ENCODE data around the gene SLC25A29. TPM values are rescaled to one million over a fixed set of nuclear protein-coding genes. Genes with fewer than 3 reads are reported as not detected.

The SLC25A29 gene
- total and polyA plus RNA-seq, 2 of the 13 experiments (the other 11 are each of a cell fraction or from before 2014, with no cell fraction given), result 12.2 to 17.2 TPM

- TF ChIP-seq ZNF280D (CRISPR knock-in tag; IDR thresholded peaks at IDR 0.05), result no peak
- peak; percentile 78; the same call in 1 of the 2 replicates for TF ChIP-seq TFDP1 (CRISPR knock-in tag; IDR thresholded peaks at IDR 0.05; ENCODE audit: borderline replicate concordance)
- 0 out of 2 replicates have a peak, but pooled peaks have one; percentile 10 for TF ChIP-seq ZNF567 (CRISPR knock-in tag; IDR thresholded peaks at IDR 0.05; ENCODE audit: borderline replicate concordance)
- TF ChIP-seq ZNF501 (CRISPR knock-in tag; IDR thresholded peaks at IDR 0.05), result no peak
- TF ChIP-seq TERF1 (CRISPR knock-in tag; IDR thresholded peaks at IDR 0.05), result no peak
- no peak for TF ChIP-seq BCL3 (CRISPR knock-in tag; IDR thresholded peaks at IDR 0.05)
- TF ChIP-seq PRDM15 (CRISPR knock-in tag; IDR thresholded peaks at IDR 0.05), result no peak; the same call in 1 of the 2 replicates
- no peak for TF ChIP-seq IRF2 (CRISPR knock-in tag; IDR thresholded peaks at IDR 0.05)
- TF ChIP-seq ZNF782 (CRISPR knock-in tag; IDR thresholded peaks at IDR 0.05; ENCODE audit: borderline replicate concordance), result 0 out of 2 replicates have a peak, but pooled peaks have one; percentile 38
- TF ChIP-seq ZC3H13 (CRISPR knock-in tag; IDR thresholded peaks at IDR 0.05), result 0 out of 2 replicates have a peak, but pooled peaks have one; percentile 35
- TF ChIP-seq NR2C2 (CRISPR knock-in tag; IDR thresholded peaks at IDR 0.05; ENCODE audit: borderline replicate concordance), result no peak
- TF ChIP-seq RFX3 (CRISPR knock-in tag; IDR thresholded peaks at IDR 0.05), result no peak
- TF ChIP-seq KDM3A (CRISPR knock-in tag; IDR thresholded peaks at IDR 0.05; ENCODE audit: low read depth), result no peak
- TF ChIP-seq ZKSCAN1 (IDR thresholded peaks at IDR 0.05; ENCODE audit: low read length), result no peak
- TF ChIP-seq PHF5A (CRISPR knock-in tag; IDR thresholded peaks at IDR 0.05; ENCODE audit: low read depth, unreplicated experiment), result no peak
- peak; percentile 55; the same call in 1 of the 2 replicates for TF ChIP-seq ZNF709 (CRISPR knock-in tag; IDR thresholded peaks at IDR 0.05)
- TF ChIP-seq KLF13 (CRISPR knock-in tag; IDR thresholded peaks at IDR 0.05), result no peak
- TF ChIP-seq SNRNP70 (IDR thresholded peaks at IDR 0.05; ENCODE audit: low read depth, low read length), result no peak
Measured at GRCh38 chr14:100306101-100306997, at the start of gene SLC25A29 (continued).
